Left lung (tissue), 10 donors: ENCODE results near the gene CASKIN1. TPM values are rescaled to one million over a fixed set of nuclear protein-coding genes. Genes with fewer than 3 reads are reported as not detected.

Experiments used
- ATAC-seq: fragments of 200-7000 bp; cut with Tn5 transposase; one replicate; pipeline ENCODE4 v1.9.1; 2020; ENCODE audit warnings: moderate library complexity
- DNase-seq, 4 donors: peaks; one replicate each; pipeline ENCODE4 v3.0.0-alpha.2; 2013 to 2020
- H3K27ac ChIP-seq, 2 donors: fragments of 200-600 bp; sonication (generic) in 1 of 2; one replicate each; pipeline versions ENCODE4 v1.5.0 to v1.8.0; 2020 to 2021
- H3K27me3 ChIP-seq, 2 donors: fragments of 200-600 bp; sonication (generic) in 1 of 2; one replicate each; pipeline versions ENCODE4 v1.5.0 to v1.8.0; 2020 to 2021
- H3K36me3 ChIP-seq, 2 donors: fragments of 200-600 bp; sonication (generic) in 1 of 2; one replicate each; pipeline versions ENCODE4 v1.5.0 to v1.8.0; 2020 to 2021
- H3K4me1 ChIP-seq, 2 donors: fragments of 200-600 bp; one replicate each; pipeline ENCODE4 v1.8.0; 2021
- H3K4me3 ChIP-seq, 2 donors: fragments of 200-600 bp; sonication (generic) in 1 of 2; one replicate each; pipeline versions ENCODE4 v1.5.0 to v1.8.0; 2020 to 2021; ENCODE audit warnings: mild to moderate bottlenecking in 1 of 2
- H3K9me3 ChIP-seq, 2 donors: fragments of 200-600 bp; sonication (generic) in 1 of 2; one replicate each; pipeline versions ENCODE4 v1.5.0 to v1.8.0; 2020 to 2021
- CTCF ChIP-seq, 2 donors: fragments of 200-600 bp; sonication (generic) in 1 of 2; IDR thresholded peaks; one replicate each; pipeline versions ENCODE4 v1.5.0 to v1.8.0; 2021; ENCODE audit warnings: antibody characterized with exemption in 2 of 2
- intact Hi-C, 2 donors: fragments of 100-400 bp; cut with DNase I; formaldehyde crosslinking; loops; one replicate each; pipeline versions ENCODE4 v1.11.2 to v1.14.2; 2022
- polyA plus RNA-seq, 6 donors: library from polyadenylated mRNA; unstranded; fragments of 120-200 nt; gene quantifications; one replicate each; pipeline ENCODE4 v1.2.1, GENCODE V29; 2013; ENCODE audit not compliant: insufficient read length in 6 of 6
- total RNA-seq, 2 donors: library from RNA; stranded (reverse); fragmentation: NEBNext Ultra II Directional; extraction: Animal tissue kit (Norgen Biotek cat#: 25700); gene quantifications; one replicate each; pipeline ENCODE4 v1.2.1, GENCODE V29; 2021
- donor health status: DM: no; HTN: yes; CAD: no.
- donor health status: DM: no; HTN: no; CAD: no.

The CASKIN1 gene
- total and polyA plus RNA-seq, 8 donors: 0.05 to 0.56 (median 0.32) TPM

GRCh38 chr16:2232094-2232990 is 35.9 kb upstream of the CASKIN1 start:
- no peak for DNase-seq
- H3K36me3 ChIP-seq: peaks cover 0 to 85% of the 10 kb centered on the region in 2 donors
- peaks cover 12 to 17% of the 10 kb centered on the region in 2 donors for H3K4me1 ChIP-seq
- no peak for TF ChIP-seq CTCF (IDR thresholded peaks at IDR 0.05)
- intact Hi-C loops: no loop called here
- H3K27ac ChIP-seq: no peak overlapping the region
- no peak for ATAC-seq
- H3K27me3 ChIP-seq: peaks cover 8 to 21% of the 10 kb centered on the region in 2 donors
- no peaks in the 10 kb centered on the region for H3K9me3 ChIP-seq
- no peak overlapping the region for H3K4me3 ChIP-seq

DNA sequence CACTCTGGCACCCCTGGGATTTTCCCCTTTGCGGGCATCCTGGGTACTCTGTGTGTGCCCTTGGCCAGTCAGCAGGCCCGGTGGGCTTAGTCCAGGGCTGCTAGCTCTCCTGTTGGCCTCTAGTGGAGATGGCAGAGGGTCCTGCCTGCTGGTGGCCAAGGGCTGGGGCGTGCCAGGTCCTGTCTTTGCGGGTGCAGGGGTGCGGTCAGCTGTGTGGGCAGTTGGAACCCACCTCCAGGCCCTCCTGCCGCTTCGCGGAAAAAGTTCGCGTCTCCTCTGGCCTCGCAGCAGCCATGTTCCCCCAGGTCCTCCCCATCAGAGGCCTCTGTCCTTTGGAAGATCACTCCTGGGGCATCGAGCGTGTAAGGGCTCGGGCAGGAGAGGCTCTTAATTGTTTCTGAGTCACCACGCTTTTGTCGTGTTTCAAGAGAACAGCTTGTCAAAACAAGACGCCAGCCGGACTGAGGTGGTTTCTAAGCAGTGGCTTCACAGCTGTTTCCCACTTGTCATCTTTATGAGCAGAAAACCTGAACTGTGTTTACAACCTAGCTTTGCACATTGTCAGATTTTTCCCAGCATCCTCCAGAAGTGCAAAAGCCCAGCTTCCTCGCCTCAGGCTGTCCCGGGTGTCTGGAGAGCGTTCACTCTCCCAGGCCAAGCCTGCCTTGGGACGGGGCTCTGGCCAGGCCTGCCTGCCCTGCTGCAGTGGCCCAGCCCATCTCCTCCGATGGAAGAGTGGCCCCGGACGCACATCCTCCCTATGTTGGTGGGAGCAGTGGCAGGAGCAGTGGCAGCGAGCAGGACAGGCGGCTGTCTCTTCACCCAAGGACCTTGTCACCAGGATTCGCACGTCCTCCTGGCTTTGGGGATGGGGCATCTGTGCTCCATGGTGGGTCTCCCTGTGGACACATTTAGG is 34.9 kb upstream of the CASKIN1 start:
- intact Hi-C loops: no loop called here
- no peak for TF ChIP-seq CTCF (IDR thresholded peaks at IDR 0.05)
- DNase-seq (no peak), ATAC-seq (no peak)
- H3K4me1 ChIP-seq: peaks cover 2 to 11% of the 10 kb centered on the region in 2 donors
- peaks cover 0 to 11% of the 10 kb centered on the region in 2 donors for H3K27me3 ChIP-seq
- H3K4me3 ChIP-seq: no peak overlapping the region
- peaks cover 0 to 85% of the 10 kb centered on the region in 2 donors for H3K36me3 ChIP-seq
- H3K9me3 ChIP-seq: no peaks in the 10 kb centered on the region
- no peak overlapping the region for H3K27ac ChIP-seq

- DNase-seq: no peak
- Histone ChIP-seq H3K27ac (no peak overlapping the region), H3K4me1 (peaks cover 0 to 13% of the 10 kb centered on the region in 2 donors), H3K9me3 (no peaks in the 10 kb centered on the region), H3K36me3 (peaks cover 0 to 76% of the 10 kb centered on the region in 2 donors), H3K27me3 (peaks cover 0 to 2% of the 10 kb centered on the region in 2 donors), H3K4me3 (no peak overlapping the region)
- TF ChIP-seq CTCF (IDR thresholded peaks at IDR 0.05): no peak
- intact Hi-C loops: no loop called here
- ATAC-seq: no peak
These were observed 34.0 kb upstream of the CASKIN1 start for GRCh38 chr16:2230376-2230775.

DNA sequence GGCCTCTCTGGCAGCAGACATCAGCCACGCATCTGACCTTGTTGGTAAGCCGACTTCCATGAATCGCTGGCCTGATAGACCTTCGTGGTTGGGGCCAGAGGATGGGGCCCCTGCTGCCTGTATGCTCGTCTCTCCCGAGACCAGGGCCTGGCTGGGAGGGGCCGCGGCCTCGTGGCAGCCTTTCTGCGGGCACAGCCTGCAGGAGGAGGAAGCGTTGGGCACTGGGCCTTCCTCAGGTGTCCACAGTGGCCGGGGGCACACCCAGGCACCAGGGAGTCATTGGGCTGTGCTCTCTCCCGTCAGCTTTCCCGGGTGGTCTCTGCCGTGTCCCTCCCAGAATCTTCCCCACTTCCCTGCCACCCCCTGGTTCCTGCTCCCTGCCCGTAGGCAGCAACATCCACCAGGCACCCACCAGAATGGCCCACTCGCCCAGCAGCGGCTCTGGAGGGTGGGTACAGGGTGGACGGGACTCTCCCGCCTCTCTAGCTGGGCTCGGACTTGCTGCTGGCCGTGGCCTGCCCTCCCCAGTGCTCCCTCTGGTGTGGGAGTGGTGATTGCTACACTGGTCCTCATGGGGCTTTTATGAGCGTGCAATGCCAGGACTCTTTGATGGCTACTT is 33.3 kb upstream of the CASKIN1 start:
- Histone ChIP-seq H3K27ac (no peak overlapping the region), H3K9me3 (no peaks in the 10 kb centered on the region), H3K4me3 (no peak overlapping the region), H3K4me1 (peaks cover 3 to 20% of the 10 kb centered on the region in 2 donors), H3K36me3 (peaks cover 0 to 69% of the 10 kb centered on the region in 2 donors), H3K27me3 (no peaks in the 10 kb centered on the region)
- DNase-seq (no peak), ATAC-seq (no peak)
- no peak for TF ChIP-seq CTCF (IDR thresholded peaks at IDR 0.05)
- intact Hi-C loops: no loop called here
